ENCODE data around the gene POU2F1. TPM values are rescaled to one million over a fixed set of nuclear protein-coding genes. Genes with fewer than 3 reads are reported as not detected.

Gene POU2F1
- total RNA-seq, 4 donors from 2014 or later: 3.8 to 7.3 (median 4.8) TPM

GRCh38 chr1:167429612-167430011, 208.9 kb downstream of the POU2F1 start:
- H3K9me3 ChIP-seq: no peaks in the 10 kb centered on the region
- no peak overlapping the region for H3K4me3 ChIP-seq
- no peak overlapping the region for H3K27ac ChIP-seq
- peaks cover 0 to 9% of the 10 kb centered on the region in 2 donors for H3K4me1 ChIP-seq
- TF ChIP-seq CTCF (IDR thresholded peaks at IDR 0.05 in 4 of 5, conservative IDR thresholded peaks at IDR 0.05 in 1 of 5): no peak
- no peak for TF ChIP-seq POLR2A (IDR thresholded peaks at IDR 0.05)
- DNase-seq: no peak
- in situ Hi-C loops (cut with MboI; ENCODE audit: low sequenced_read_pairs in 4 of 4) (loop anchor here in 1 of 4 donors (10.0 kb wide), 1 partner anchor 55 kb away; no protein-coding TSS in a partner anchor), intact Hi-C loops (cut with DNase I; ENCODE audit: low total_unique reads) (no loop called here)
- no peaks in the 10 kb centered on the region for H3K27me3 ChIP-seq
- ATAC-seq: no peak
- no peaks in the 10 kb centered on the region for H3K36me3 ChIP-seq

- ATAC-seq (no peak), DNase-seq (no peak)
- TF ChIP-seq CTCF (IDR thresholded peaks at IDR 0.05 in 4 of 5, conservative IDR thresholded peaks at IDR 0.05 in 1 of 5) (no peak), POLR2A (IDR thresholded peaks at IDR 0.05) (no peak)
- Histone ChIP-seq H3K27ac (no peak overlapping the region), H3K4me1 (peaks cover 0 to 9% of the 10 kb centered on the region in 2 donors), H3K9me3 (no peaks in the 10 kb centered on the region), H3K27me3 (no peaks in the 10 kb centered on the region), H3K4me3 (no peak overlapping the region), H3K36me3 (no peaks in the 10 kb centered on the region)
- in situ Hi-C loops (cut with MboI; ENCODE audit: low sequenced_read_pairs in 4 of 4): no loop called here
- intact Hi-C loops (cut with DNase I; ENCODE audit: low total_unique reads): no loop called here
Observed at GRCh38 chr1:167430134-167430848, 209.6 kb downstream of the POU2F1 start.

- H3K9me3 ChIP-seq: no peaks in the 10 kb centered on the region
- H3K4me3 ChIP-seq: no peak overlapping the region
- ATAC-seq: no peak
- TF ChIP-seq POLR2A (IDR thresholded peaks at IDR 0.05) (no peak), CTCF (IDR thresholded peaks at IDR 0.05 in 4 of 5, conservative IDR thresholded peaks at IDR 0.05 in 1 of 5) (no peak)
- H3K27ac ChIP-seq: no peak overlapping the region
- no peak for DNase-seq
- intact Hi-C loops (cut with DNase I; ENCODE audit: low total_unique reads): no loop called here
- no peaks in the 10 kb centered on the region for H3K27me3 ChIP-seq
- H3K36me3 ChIP-seq: no peaks in the 10 kb centered on the region
- in situ Hi-C loops (cut with MboI; ENCODE audit: low sequenced_read_pairs in 4 of 4): no loop called here
- peaks cover 0 to 9% of the 10 kb centered on the region in 2 donors for H3K4me1 ChIP-seq
Observed at GRCh38 chr1:167430849-167431242, 210.2 kb downstream of the POU2F1 start.

- Histone ChIP-seq H3K9me3 (no peaks in the 10 kb centered on the region), H3K36me3 (no peaks in the 10 kb centered on the region), H3K4me1 (peaks cover 0 to 9% of the 10 kb centered on the region in 2 donors), H3K4me3 (no peak overlapping the region), H3K27me3 (no peaks in the 10 kb centered on the region), H3K27ac (no peak overlapping the region)
- ATAC-seq: no peak
- TF ChIP-seq POLR2A (IDR thresholded peaks at IDR 0.05): no peak
- no peak for TF ChIP-seq CTCF (IDR thresholded peaks at IDR 0.05 in 4 of 5, conservative IDR thresholded peaks at IDR 0.05 in 1 of 5)
- DNase-seq: no peak
- in situ Hi-C loops (cut with MboI; ENCODE audit: low sequenced_read_pairs in 4 of 4) (no loop called here), intact Hi-C loops (cut with DNase I; ENCODE audit: low total_unique reads) (no loop called here)
Observed at GRCh38 chr1:167431261-167431908, 210.7 kb downstream of the POU2F1 start.
